Esophagus muscularis mucosa (tissue), 3 donors: ENCODE measurements around the gene HDHD2.

Experiments
- CTCF ChIP-seq, 3 experiments: fragments of 200-600 bp in 2 of 3; fragments of 450-650 bp in 1 of 3; sonication (generic) in 2 of 3; IDR thresholded peaks; one replicate each; pipeline ENCODE4 v1.5.1; 2017 to 2019; ENCODE audit warnings: antibody characterized with exemption in 3 of 3, mild to moderate bottlenecking in 2 of 3, moderate library complexity in 1 of 3
- POLR2A ChIP-seq: fragments of 450-650 bp; IDR thresholded peaks from one replicate; pipeline ENCODE4 v1.6.1; 2017; ENCODE audit warnings: antibody characterized with exemption, moderate library complexity, mild to moderate bottlenecking, low read depth
- POLR2AphosphoS5 ChIP-seq, 2 donors: sonication (generic); formaldehyde crosslinking; IDR thresholded peaks; one replicate each; pipeline ENCODE4 v1.6.1; 2017; ENCODE audit warnings: antibody characterized with exemption in 2 of 2

- TF ChIP-seq CTCF (IDR thresholded peaks at IDR 0.05) (peak; percentile 70 to 76 (median 71)), POLR2A (no peak), POLR2AphosphoS5 (IDR thresholded peaks at IDR 0.05) (no peak)
Measured at GRCh38 chr18:47100212-47100831, 50.0 kb downstream of the HDHD2 start.
